Heart left ventricle (tissue), 16 donors: Measurements from ENCODE around the gene UVSSA. TPM values are rescaled to one million over a fixed set of nuclear protein-coding genes. Genes with fewer than 3 reads are reported as not detected.

Experiments
- ATAC-seq, 4 donors: fragments of 200-7000 bp; cut with Tn5 transposase; one replicate each; pipeline ENCODE4 v1.9.1; 2020 to 2022; ENCODE audit warnings: moderate library complexity in 4 of 4, mild to moderate bottlenecking in 3 of 4, moderate number of reproducible peaks in 1 of 4
- DNase-seq, 5 donors: peaks; one replicate each; pipeline ENCODE4 v3.0.0-alpha.2; 2020
- H3K27ac ChIP-seq, 12 donors: fragments of 200-600 bp; sonication (generic) in 4 of 12; one replicate each; pipeline versions ENCODE4 v1.5.0 to v1.8.0; 2016 to 2022; ENCODE audit warnings: mild to moderate bottlenecking in 2 of 12
- H3K27me3 ChIP-seq, 9 donors: fragments of 200-600 bp; sonication (generic) in 2 of 9; one replicate each; pipeline versions ENCODE4 v1.5.1 to v1.8.0; 2016 to 2022; ENCODE audit warnings: mild to moderate bottlenecking in 3 of 9
- H3K36me3 ChIP-seq, 9 donors: fragments of 200-600 bp; sonication (generic) in 2 of 9; one replicate each; pipeline versions ENCODE4 v1.5.0 to v1.8.0; 2018 to 2022; ENCODE audit warnings: mild to moderate bottlenecking in 2 of 9
- H3K4me1 ChIP-seq, 12 donors: fragments of 200-600 bp; sonication (generic) in 4 of 12; one replicate each; pipeline versions ENCODE4 v1.5.0 to v1.8.0; 2016 to 2022; ENCODE audit warnings: mild to moderate bottlenecking in 3 of 12
- H3K4me3 ChIP-seq, 12 donors: fragments of 200-600 bp; sonication (generic) in 4 of 12; one replicate each; pipeline versions ENCODE4 v1.5.0 to v1.8.0; 2017 to 2022; ENCODE audit warnings: mild to moderate bottlenecking in 9 of 12, moderate library complexity in 4 of 12
- H3K9me3 ChIP-seq, 12 donors: fragments of 200-600 bp; sonication (generic) in 4 of 12; one replicate each; pipeline versions ENCODE4 v1.5.0 to v1.8.0; 2016 to 2022; ENCODE audit warnings: mild to moderate bottlenecking in 1 of 12
- POLR2A ChIP-seq, 2 donors: fragments of 450-650 bp; IDR thresholded peaks; one replicate each; pipeline ENCODE4 v1.6.1; 2017; ENCODE audit warnings: antibody characterized with exemption in 2 of 2, mild to moderate bottlenecking in 2 of 2, moderate library complexity in 2 of 2
- WGBS, 4 donors: extraction: QIAGEN DNeasy Blood & Tissue Kit in 2 of 4; methylation state at CpG; one replicate each; pipeline versions ENCODE4 v1.1.5 to v1.1.7; 2013 to 2018; 5-methylcytosine and 5-hydroxymethylcytosine counted together
- intact Hi-C, 10 donors: fragments of 100-400 bp; cut with DNase I; formaldehyde crosslinking; loops; one replicate each; pipeline versions ENCODE4 v1.11.1 to v1.14.2; 2022
- long read RNA-seq, 3 donors: library from polyadenylated mRNA; unstranded; transcript quantifications; one replicate each; pipeline ENCODE4 v2.0.0, GENCODE V29; 2020 to 2021
- polyA plus RNA-seq, 2 donors: library from polyadenylated mRNA; stranded (reverse); fragments of 200-250 nt; gene quantifications; one replicate each; pipeline ENCODE4 v1.2.3, GENCODE V29; 2013
- total RNA-seq, 9 donors: library from RNA; depleted of rRNA in 2 of 9; stranded (reverse); fragments of >200 nt in 2 of 9; fragmentation: NEBNext Ultra II Directional in 3 of 9; extraction: Animal tissue kit (Norgen Biotek cat#: 25700) in 3 of 9; gene quantifications; one replicate each; pipeline versions ENCODE4 v1.1.0 to v1.2.4, GENCODE V29; 2016 to 2023
- TF ChIP-seq, protein P1 (sequence below), 12 donors: fragments of 200-600 bp; sonication (generic) in 4 of 12; IDR thresholded peaks; one replicate each; pipeline versions ENCODE4 v1.5.0 to v1.8.0; 2018 to 2022; ENCODE audit warnings: antibody characterized with exemption in 12 of 12, mild to moderate bottlenecking in 5 of 12
- donor health status: ischemic (EF 13 %, LVEDD 7.1; RV severe dilation, severe dysfunction).
- donor health status: healthy with polysubstance abuse.
- donor health status: DM: no; HTN: yes; CAD: no.
- donor health status: DM: no; HTN: no; CAD: no.
- donor health status: ischemic (EF 25% LVEDD 6.9; RV normal size, moderate dysfunction).
- donor health status: ischemic (EF 25% LVEDD 5.7; RV mildly dilated, moderate dysfunction).
- donor health status: healthy.
- donor health status: DM: yes; HTN: yes; CAD: no.
- donor health status: ischemic (EF 35%, LVEDD 5.7; RV mildly dilated, moderate dysfunction).
- donor health status: nonischemic (EF 11% LVEDD 7.7; RV severe dilation, severe dysfunction).
- donor health status: DM: yes; HTN: yes; CAD: no.
- donor health status: PGD.
- donor health status: ischemic (EF 29% LVEDD 5.4; RV normal size, mild dysfunction).
- donor health status: nonischemic (EF 23%, LVEDD 6.1; RV moderate dilation, normal function).

The UVSSA gene, protein sequence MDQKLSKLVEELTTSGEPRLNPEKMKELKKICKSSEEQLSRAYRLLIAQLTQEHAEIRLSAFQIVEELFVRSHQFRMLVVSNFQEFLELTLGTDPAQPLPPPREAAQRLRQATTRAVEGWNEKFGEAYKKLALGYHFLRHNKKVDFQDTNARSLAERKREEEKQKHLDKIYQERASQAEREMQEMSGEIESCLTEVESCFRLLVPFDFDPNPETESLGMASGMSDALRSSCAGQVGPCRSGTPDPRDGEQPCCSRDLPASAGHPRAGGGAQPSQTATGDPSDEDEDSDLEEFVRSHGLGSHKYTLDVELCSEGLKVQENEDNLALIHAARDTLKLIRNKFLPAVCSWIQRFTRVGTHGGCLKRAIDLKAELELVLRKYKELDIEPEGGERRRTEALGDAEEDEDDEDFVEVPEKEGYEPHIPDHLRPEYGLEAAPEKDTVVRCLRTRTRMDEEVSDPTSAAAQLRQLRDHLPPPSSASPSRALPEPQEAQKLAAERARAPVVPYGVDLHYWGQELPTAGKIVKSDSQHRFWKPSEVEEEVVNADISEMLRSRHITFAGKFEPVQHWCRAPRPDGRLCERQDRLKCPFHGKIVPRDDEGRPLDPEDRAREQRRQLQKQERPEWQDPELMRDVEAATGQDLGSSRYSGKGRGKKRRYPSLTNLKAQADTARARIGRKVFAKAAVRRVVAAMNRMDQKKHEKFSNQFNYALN
- total RNA-seq (10 to 100 TPM in 2 of 9 donors, 1 to 10 TPM in 7; 5.0 to 14.2 (median 6.7) TPM), polyA plus RNA-seq (1 to 10 TPM; 4.7 to 6.6 TPM)
- long read RNA-seq, donor 1, partial matches to known transcripts = 2 of 9 reads
- long read RNA-seq, donor 1, other reads (novel, unspliced or antisense) = 7 of 9 reads
- long read RNA-seq, donor 2, partial matches to known transcripts = 3 of 5 reads
- long read RNA-seq, donor 2, other reads (novel, unspliced or antisense) = 2 of 5 reads
- long read RNA-seq, donor 3, full-length matches to known transcripts = 3 of 4 reads
- long read RNA-seq, donor 3, partial matches to known transcripts = 0 of 4 reads
- long read RNA-seq, donor 3, other reads (novel, unspliced or antisense) = 1 of 4 reads

GRCh38 chr4:1346781-1347409, at the start of gene UVSSA:
Gene UVSSA, plus strand, starts transcription at chr4:1347208. Its CDS starts 884 bp downstream, at chr4:1348092.
- WGBS, 4 donors = 0 to 1% (median 1%) methylated on average over 29 to 76 of the region's 76 CpGs
- peaks cover 0 to 30% (median 20%) of the 10 kb centered on the region in 12 donors for H3K4me1 ChIP-seq
- no peaks in the 10 kb centered on the region for H3K27me3 ChIP-seq
- H3K4me3 ChIP-seq = peak within 1 kb of the TSS; percentile 80 to 98 (median 90)
- intact Hi-C loops = loop anchor here in 9 of 10 donors (1.0 to 10.0 kb wide), 13 partner anchors 38 to 365 kb away; partner anchors contain the start of genes CTBP1 (in 6 of the 9), MAEA (in 2 of the 9) and SLBP (in 2 of the 9)
- H3K36me3 ChIP-seq = peaks cover 0 to 19% (median 5%) of the 10 kb centered on the region in 9 donors
- ATAC-seq (peak; percentile 95 to 99 (median 97)), DNase-seq (peak; percentile 100)
- H3K27ac ChIP-seq = peak within 1 kb of the TSS; percentile 95 to 100 (median 98)
- TF ChIP-seq, protein P1, sequence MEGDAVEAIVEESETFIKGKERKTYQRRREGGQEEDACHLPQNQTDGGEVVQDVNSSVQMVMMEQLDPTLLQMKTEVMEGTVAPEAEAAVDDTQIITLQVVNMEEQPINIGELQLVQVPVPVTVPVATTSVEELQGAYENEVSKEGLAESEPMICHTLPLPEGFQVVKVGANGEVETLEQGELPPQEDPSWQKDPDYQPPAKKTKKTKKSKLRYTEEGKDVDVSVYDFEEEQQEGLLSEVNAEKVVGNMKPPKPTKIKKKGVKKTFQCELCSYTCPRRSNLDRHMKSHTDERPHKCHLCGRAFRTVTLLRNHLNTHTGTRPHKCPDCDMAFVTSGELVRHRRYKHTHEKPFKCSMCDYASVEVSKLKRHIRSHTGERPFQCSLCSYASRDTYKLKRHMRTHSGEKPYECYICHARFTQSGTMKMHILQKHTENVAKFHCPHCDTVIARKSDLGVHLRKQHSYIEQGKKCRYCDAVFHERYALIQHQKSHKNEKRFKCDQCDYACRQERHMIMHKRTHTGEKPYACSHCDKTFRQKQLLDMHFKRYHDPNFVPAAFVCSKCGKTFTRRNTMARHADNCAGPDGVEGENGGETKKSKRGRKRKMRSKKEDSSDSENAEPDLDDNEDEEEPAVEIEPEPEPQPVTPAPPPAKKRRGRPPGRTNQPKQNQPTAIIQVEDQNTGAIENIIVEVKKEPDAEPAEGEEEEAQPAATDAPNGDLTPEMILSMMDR (IDR thresholded peaks at IDR 0.05) = peak in 1 of 12 donors; percentile 24
- peak; percentile 77 to 95 for TF ChIP-seq POLR2A (IDR thresholded peaks at IDR 0.05)
- H3K9me3 ChIP-seq = no peaks in the 10 kb centered on the region

DNA sequence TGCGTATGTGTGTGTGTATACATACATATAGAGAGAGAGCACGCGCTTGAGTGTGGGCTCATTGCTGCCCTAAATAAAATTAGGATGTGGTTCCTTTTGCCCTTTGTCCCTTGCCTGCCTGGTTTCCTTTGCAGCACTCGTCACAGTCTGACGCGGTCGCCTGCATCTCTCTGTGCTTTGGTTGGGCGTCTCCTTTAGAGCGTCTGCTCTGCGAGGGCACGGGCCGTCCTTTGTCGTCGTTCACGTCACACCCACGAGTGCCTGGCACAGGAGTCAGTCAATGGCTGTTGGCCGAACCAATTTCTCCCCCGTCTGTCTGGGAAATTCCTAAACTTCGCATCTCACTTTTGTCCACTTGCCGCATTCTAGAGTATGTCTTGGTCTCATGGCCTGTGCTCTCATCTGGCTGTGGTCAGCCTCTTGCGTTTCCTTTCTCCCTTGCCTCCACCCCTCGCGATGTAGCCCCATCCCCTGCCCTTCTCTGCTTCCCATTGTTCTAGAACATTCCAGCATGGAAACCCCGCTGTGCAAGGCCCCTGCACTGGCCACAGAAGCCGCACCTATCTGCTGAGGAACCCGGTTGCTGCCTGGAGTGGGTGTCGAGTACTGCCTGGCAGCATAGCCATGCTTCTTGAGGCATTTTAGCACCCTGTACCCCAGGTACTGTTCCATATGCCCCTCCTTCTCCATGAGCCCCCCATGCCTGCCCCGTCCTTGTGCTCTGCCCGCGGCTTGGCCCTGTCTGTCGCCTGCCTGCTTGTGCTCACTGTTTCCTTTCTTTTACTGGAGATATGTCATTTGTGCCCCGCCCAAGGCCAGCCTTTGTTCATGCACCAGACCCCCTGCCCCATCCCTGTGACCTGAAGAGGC, 49.3 kb upstream of the UVSSA start:
- DNase-seq (peak in 1 of 5 donors; percentile 63), ATAC-seq (peak in 2 of 4 donors; percentile 37 to 56)
- Histone ChIP-seq H3K27me3 (no peaks in the 10 kb centered on the region), H3K27ac (peak overlapping the region in 1 of 12 donors; percentile 60), H3K9me3 (no peaks in the 10 kb centered on the region), H3K36me3 (peaks cover 0 to 57% (median 40%) of the 10 kb centered on the region in 9 donors), H3K4me3 (no peak overlapping the region), H3K4me1 (peaks cover 8 to 48% (median 34%) of the 10 kb centered on the region in 12 donors)
- 66 to 88% (median 84%) methylated on average over 32 of the region's 32 CpGs for WGBS, 4 donors
- intact Hi-C loops = no loop called here
- no peak for TF ChIP-seq POLR2A (IDR thresholded peaks at IDR 0.05)
- TF ChIP-seq, protein P1 (IDR thresholded peaks at IDR 0.05) = no peak

GRCh38 chr4:1298461-1298860, 48.5 kb upstream of the UVSSA start:
- TF ChIP-seq, protein P1 (IDR thresholded peaks at IDR 0.05) = no peak
- no peak for TF ChIP-seq POLR2A (IDR thresholded peaks at IDR 0.05)
- ATAC-seq = no peak
- no peak for DNase-seq
- peak overlapping the region in 1 of 12 donors; percentile 12 for H3K27ac ChIP-seq
- 87 to 97% (median 94%) methylated on average over 7 of the region's 7 CpGs for WGBS, 4 donors
- H3K4me3 ChIP-seq = no peak overlapping the region
- peaks cover 0 to 57% (median 40%) of the 10 kb centered on the region in 9 donors for H3K36me3 ChIP-seq
- no peaks in the 10 kb centered on the region for H3K27me3 ChIP-seq
- intact Hi-C loops = no loop called here
- H3K9me3 ChIP-seq = no peaks in the 10 kb centered on the region
- H3K4me1 ChIP-seq = peaks cover 8 to 44% (median 27%) of the 10 kb centered on the region in 12 donors
